Measurements from ENCODE around the gene ZNF280C.

ZNF280C gene

DNA sequence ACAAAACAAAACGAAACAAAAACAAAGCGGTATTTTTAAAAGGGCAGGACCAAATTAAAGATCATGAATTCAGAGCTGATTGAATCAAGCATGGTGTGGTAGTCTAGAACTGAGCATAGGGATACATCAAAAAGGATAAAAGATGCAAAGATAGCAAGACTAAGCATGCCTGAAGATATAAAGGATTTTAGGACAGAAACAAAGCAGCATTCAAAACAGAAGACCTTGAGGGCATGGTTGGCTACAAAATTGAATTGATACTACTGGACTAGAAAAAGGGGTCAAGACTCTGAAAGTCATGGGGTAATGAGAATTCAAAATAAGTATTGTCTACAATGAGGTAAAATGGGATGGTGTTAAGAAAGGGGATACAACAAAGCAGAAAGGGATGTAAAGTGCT lies 55.3 kb downstream of the ZNF280C start:
- Histone ChIP-seq H3K36me3 (ENCODE audit: control insufficient read depth, insufficient read depth, low read length) (no peaks in the 10 kb centered on the region; the same call in 1 of the 2 replicates), H3K27me3 (ENCODE audit: control insufficient read depth, insufficient read depth, low read length) (no peaks in the 10 kb centered on the region)

GRCh38 chrX:130212371-130212770 lies 56.3 kb downstream of the ZNF280C start:
- Histone ChIP-seq H3K4me1 (ENCODE audit: control insufficient read depth, insufficient read depth, low read length) (no peaks in the 10 kb centered on the region), H3K4me3 (ENCODE audit: low read length) (no peak overlapping the region), H3K27me3 (ENCODE audit: control insufficient read depth, insufficient read depth, low read length) (no peaks in the 10 kb centered on the region), H3K27ac (ENCODE audit: low read length) (no peak overlapping the region), H3K9me3 (ENCODE audit: control insufficient read depth, insufficient read depth, low read length) (no peaks in the 10 kb centered on the region), H3K36me3 (ENCODE audit: control insufficient read depth, insufficient read depth, low read length) (no peaks in the 10 kb centered on the region; the same call in 1 of the 2 replicates)
- no CpG with 5 or more reads among the region's 1 CpG for WGBS (ENCODE audit: insufficient coverage, insufficient read length)
- no peak for DNase-seq (ENCODE audit: low read depth, low spot score)

More for the DNA sequence above, 55.3 kb downstream of the ZNF280C start:
- no CpG with 5 or more reads among the region's 2 CpGs for WGBS (ENCODE audit: insufficient coverage, insufficient read length)
- Histone ChIP-seq H3K27ac (ENCODE audit: low read length) (no peak overlapping the region), H3K4me3 (ENCODE audit: low read length) (no peak overlapping the region), H3K4me1 (ENCODE audit: control insufficient read depth, insufficient read depth, low read length) (no peaks in the 10 kb centered on the region), H3K9me3 (ENCODE audit: control insufficient read depth, insufficient read depth, low read length) (no peaks in the 10 kb centered on the region)
- no peak for DNase-seq (ENCODE audit: low read depth, low spot score)

GRCh38 chrX:130211415-130212186 lies 57.1 kb downstream of the ZNF280C start:
- Histone ChIP-seq H3K27me3 (ENCODE audit: control insufficient read depth, insufficient read depth, low read length) (no peaks in the 10 kb centered on the region), H3K36me3 (ENCODE audit: control insufficient read depth, insufficient read depth, low read length) (no peaks in the 10 kb centered on the region; the same call in 1 of the 2 replicates), H3K4me3 (ENCODE audit: low read length) (no peak overlapping the region), H3K27ac (ENCODE audit: low read length) (no peak overlapping the region), H3K4me1 (ENCODE audit: control insufficient read depth, insufficient read depth, low read length) (no peaks in the 10 kb centered on the region), H3K9me3 (ENCODE audit: control insufficient read depth, insufficient read depth, low read length) (no peaks in the 10 kb centered on the region)
- DNase-seq (ENCODE audit: low read depth, low spot score): no peak
- WGBS (ENCODE audit: insufficient coverage, insufficient read length): no CpG with 5 or more reads among the region's 4 CpGs

DNA sequence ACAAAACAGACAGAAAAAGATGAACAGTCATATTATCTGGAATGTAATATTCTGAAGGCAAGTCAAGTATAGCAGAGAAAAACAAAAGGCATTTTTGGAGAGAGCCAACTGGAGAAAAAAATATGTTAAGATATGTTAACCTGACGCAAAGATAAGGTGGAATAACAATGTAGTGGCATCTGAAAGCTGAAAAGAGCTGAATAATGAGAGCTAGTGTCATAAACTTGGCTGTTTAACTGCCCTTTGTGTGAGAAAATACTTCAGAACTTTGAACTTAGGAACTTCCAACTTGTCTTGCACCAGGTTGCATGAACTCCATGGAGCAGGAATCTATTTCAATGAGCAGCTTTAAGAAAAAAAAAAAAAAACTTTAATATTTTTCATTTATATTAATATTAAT lies 64.1 kb downstream of the ZNF280C start:
- Histone ChIP-seq H3K36me3 (ENCODE audit: control insufficient read depth, insufficient read depth, low read length) (no peaks in the 10 kb centered on the region; the same call in 1 of the 2 replicates), H3K4me1 (ENCODE audit: control insufficient read depth, insufficient read depth, low read length) (no peaks in the 10 kb centered on the region), H3K9me3 (ENCODE audit: control insufficient read depth, insufficient read depth, low read length) (no peaks in the 10 kb centered on the region), H3K27ac (ENCODE audit: low read length) (no peak overlapping the region), H3K4me3 (ENCODE audit: low read length) (no peak overlapping the region), H3K27me3 (ENCODE audit: control insufficient read depth, insufficient read depth, low read length) (no peaks in the 10 kb centered on the region)
- no CpG with 5 or more reads among the region's 1 CpG for WGBS (ENCODE audit: insufficient coverage, insufficient read length)
- DNase-seq (ENCODE audit: low read depth, low spot score): no peak

DNA sequence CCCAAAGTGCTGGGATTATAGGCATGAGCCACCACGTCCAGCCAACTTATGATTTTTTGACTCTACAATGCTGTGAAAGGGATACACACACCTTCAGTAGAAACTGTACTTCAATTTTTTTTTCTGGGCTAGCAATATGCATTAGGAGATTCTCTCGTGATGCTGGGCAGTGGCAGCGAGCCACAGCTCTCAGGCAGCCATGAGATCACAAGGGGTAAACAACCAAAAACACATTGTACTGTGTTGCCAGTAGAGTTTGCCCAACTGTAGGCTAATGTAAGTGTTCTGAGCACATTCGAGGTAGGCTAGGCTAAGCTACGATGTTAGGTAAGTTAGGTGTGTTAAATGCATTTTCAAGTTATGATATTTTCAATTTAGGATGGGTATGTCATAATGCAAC lies 71.2 kb downstream of the ZNF280C start:
- H3K9me3 ChIP-seq (ENCODE audit: control insufficient read depth, insufficient read depth, low read length): no peaks in the 10 kb centered on the region
- H3K4me1 ChIP-seq (ENCODE audit: control insufficient read depth, insufficient read depth, low read length): no peaks in the 10 kb centered on the region
- no CpG with 5 or more reads among the region's 5 CpGs for WGBS (ENCODE audit: insufficient coverage, insufficient read length)
- no peak overlapping the region for H3K4me3 ChIP-seq (ENCODE audit: low read length)
- H3K27ac ChIP-seq (ENCODE audit: low read length): no peak overlapping the region
- H3K36me3 ChIP-seq (ENCODE audit: control insufficient read depth, insufficient read depth, low read length): no peaks in the 10 kb centered on the region
- no peaks in the 10 kb centered on the region for H3K27me3 ChIP-seq (ENCODE audit: control insufficient read depth, insufficient read depth, low read length)
- no peak for DNase-seq (ENCODE audit: low read depth, low spot score)

DNA sequence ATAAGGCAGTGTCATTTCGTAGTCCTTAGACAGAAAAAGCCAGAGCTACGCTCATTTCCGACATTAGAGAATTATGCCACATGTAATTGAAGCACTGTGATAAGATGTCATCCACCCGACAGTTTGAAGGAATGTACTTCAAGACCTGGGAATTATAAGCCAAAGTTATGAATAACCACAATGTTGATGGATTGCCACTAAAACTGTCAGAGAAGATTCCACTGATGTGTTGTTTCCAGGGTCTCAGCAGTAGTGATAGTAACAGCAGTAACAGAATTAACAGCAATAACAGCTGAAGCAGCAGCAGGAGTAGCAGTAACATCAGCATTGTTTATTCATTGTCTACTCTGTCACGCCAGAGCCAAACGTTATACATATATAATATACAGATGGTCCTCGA lies 72.2 kb downstream of the ZNF280C start:
- no peaks in the 10 kb centered on the region for H3K4me1 ChIP-seq (ENCODE audit: control insufficient read depth, insufficient read depth, low read length)
- no CpG with 5 or more reads among the region's 7 CpGs for WGBS (ENCODE audit: insufficient coverage, insufficient read length)
- H3K36me3 ChIP-seq (ENCODE audit: control insufficient read depth, insufficient read depth, low read length): no peaks in the 10 kb centered on the region
- H3K27me3 ChIP-seq (ENCODE audit: control insufficient read depth, insufficient read depth, low read length): no peaks in the 10 kb centered on the region
- no peak for DNase-seq (ENCODE audit: low read depth, low spot score)
- H3K4me3 ChIP-seq (ENCODE audit: low read length): no peak overlapping the region
- H3K9me3 ChIP-seq (ENCODE audit: control insufficient read depth, insufficient read depth, low read length): no peaks in the 10 kb centered on the region
- no peak overlapping the region for H3K27ac ChIP-seq (ENCODE audit: low read length)

DNA sequence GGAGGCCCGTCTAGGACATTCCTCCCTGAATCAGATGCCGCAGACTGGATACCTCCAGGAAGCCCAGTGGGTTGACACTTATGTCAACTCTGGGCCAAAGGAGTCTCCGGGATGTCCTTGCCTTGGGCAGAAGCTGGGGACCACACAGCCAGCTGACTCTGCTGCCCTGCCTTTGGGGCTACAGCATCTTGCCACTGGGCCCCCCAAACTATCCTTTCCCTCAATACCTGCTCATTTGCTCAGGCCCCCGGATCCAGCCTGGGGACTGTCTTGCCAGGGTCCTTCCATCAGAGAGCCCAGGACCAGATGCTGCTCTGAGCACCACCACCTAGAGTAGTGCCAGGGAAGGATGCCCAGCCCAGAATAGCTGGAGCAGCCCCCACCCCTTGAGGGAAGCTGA lies 77.9 kb downstream of the ZNF280C start:
- DNase-seq (ENCODE audit: low read depth, low spot score): no peak
- Histone ChIP-seq H3K9me3 (ENCODE audit: control insufficient read depth, insufficient read depth, low read length) (no peaks in the 10 kb centered on the region), H3K4me1 (ENCODE audit: control insufficient read depth, insufficient read depth, low read length) (no peaks in the 10 kb centered on the region), H3K4me3 (ENCODE audit: low read length) (no peak overlapping the region), H3K27me3 (ENCODE audit: control insufficient read depth, insufficient read depth, low read length) (no peaks in the 10 kb centered on the region), H3K36me3 (ENCODE audit: control insufficient read depth, insufficient read depth, low read length) (no peaks in the 10 kb centered on the region), H3K27ac (ENCODE audit: low read length) (no peak overlapping the region)
- no CpG with 5 or more reads among the region's 4 CpGs for WGBS (ENCODE audit: insufficient coverage, insufficient read length)

- no peaks in the 10 kb centered on the region for H3K36me3 ChIP-seq (ENCODE audit: control insufficient read depth, insufficient read depth, low read length)
- H3K9me3 ChIP-seq (ENCODE audit: control insufficient read depth, insufficient read depth, low read length): no peaks in the 10 kb centered on the region
- WGBS (ENCODE audit: insufficient coverage, insufficient read length): no CpG with 5 or more reads among the region's 4 CpGs
- H3K4me3 ChIP-seq (ENCODE audit: low read length): no peak overlapping the region
- H3K27me3 ChIP-seq (ENCODE audit: control insufficient read depth, insufficient read depth, low read length): no peaks in the 10 kb centered on the region
- DNase-seq (ENCODE audit: low read depth, low spot score): no peak
- no peak overlapping the region for H3K27ac ChIP-seq (ENCODE audit: low read length)
- H3K4me1 ChIP-seq (ENCODE audit: control insufficient read depth, insufficient read depth, low read length): no peaks in the 10 kb centered on the region
These were observed 82.0 kb downstream of the ZNF280C start for GRCh38 chrX:130186651-130187050.

GRCh38 chrX:130184857-130185256 lies 83.8 kb downstream of the ZNF280C start:
- H3K27me3 ChIP-seq (ENCODE audit: control insufficient read depth, insufficient read depth, low read length): no peaks in the 10 kb centered on the region
- H3K27ac ChIP-seq (ENCODE audit: low read length): no peak overlapping the region
- no CpG with 5 or more reads among the region's 2 CpGs for WGBS (ENCODE audit: insufficient coverage, insufficient read length)
- H3K4me1 ChIP-seq (ENCODE audit: control insufficient read depth, insufficient read depth, low read length): no peaks in the 10 kb centered on the region
- no peak overlapping the region for H3K4me3 ChIP-seq (ENCODE audit: low read length)
- no peaks in the 10 kb centered on the region for H3K9me3 ChIP-seq (ENCODE audit: control insufficient read depth, insufficient read depth, low read length)
- DNase-seq (ENCODE audit: low read depth, low spot score): no peak
- no peaks in the 10 kb centered on the region for H3K36me3 ChIP-seq (ENCODE audit: control insufficient read depth, insufficient read depth, low read length)

DNA sequence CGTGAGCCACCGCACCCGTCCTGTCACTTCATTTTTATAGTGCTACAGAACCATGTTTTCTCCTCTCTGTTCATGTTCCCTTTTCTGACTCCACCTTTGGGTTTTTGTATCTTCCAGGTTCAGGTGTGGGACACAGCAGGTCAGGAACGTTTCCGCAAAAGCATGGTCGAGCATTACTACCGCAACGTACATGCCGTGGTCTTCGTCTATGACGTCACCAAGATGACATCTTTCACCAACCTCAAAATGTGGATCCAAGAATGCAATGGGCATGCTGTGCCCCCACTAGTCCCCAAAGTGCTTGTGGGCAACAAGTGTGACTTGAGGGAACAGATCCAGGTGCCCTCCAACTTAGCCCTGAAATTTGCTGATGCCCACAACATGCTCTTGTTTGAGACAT lies 84.5 kb downstream of the ZNF280C start:
- Histone ChIP-seq H3K27ac (ENCODE audit: low read length) (no peak overlapping the region), H3K4me1 (ENCODE audit: control insufficient read depth, insufficient read depth, low read length) (no peaks in the 10 kb centered on the region), H3K4me3 (ENCODE audit: low read length) (no peak overlapping the region), H3K36me3 (ENCODE audit: control insufficient read depth, insufficient read depth, low read length) (no peaks in the 10 kb centered on the region), H3K27me3 (ENCODE audit: control insufficient read depth, insufficient read depth, low read length) (no peaks in the 10 kb centered on the region), H3K9me3 (ENCODE audit: control insufficient read depth, insufficient read depth, low read length) (no peaks in the 10 kb centered on the region)
- WGBS (ENCODE audit: insufficient coverage, insufficient read length): no CpG with 5 or more reads among the region's 11 CpGs
- no peak for DNase-seq (ENCODE audit: low read depth, low spot score)
